Pancreas (tissue), 10 donors: ENCODE measurements around the gene CABLES1. TPM values are rescaled to one million over a fixed set of nuclear protein-coding genes. Genes with fewer than 3 reads are reported as not detected.
"Not testable (repeated sequence)": the region's sequence is repeated elsewhere in the genome, so short reads cannot be mapped to it uniquely, and the experiment has no call there.

Source experiments
- ATAC-seq, 4 donors: fragments of 200-7000 bp; cut with Tn5 transposase; one replicate each; pipeline versions ENCODE4 v1.8.0 to v1.9.1; 2020; ENCODE audit warnings: mild to moderate bottlenecking in 4 of 4, moderate library complexity in 4 of 4
- DNase-seq, 6 donors: peaks; one replicate each; pipeline ENCODE4 v3.0.0-alpha.2; 2020
- FAIRE-seq: peaks from 2 replicates; lab custom pipeline; 2012; peaks lifted over from hg19 to GRCh38; lab: Jason Lieb, UNC
- H3K27ac ChIP-seq, 4 donors: fragments of 200-600 bp; sonication (generic); 1 replicate in 3 of 4; 2 replicates in 1 of 4; pipeline versions ENCODE4 v1.5.0 to v1.8.0; 2020
- H3K27me3 ChIP-seq, 4 donors: fragments of 200-600 bp; one replicate each; pipeline ENCODE4 v1.8.0; 2021
- H3K36me3 ChIP-seq, 3 donors: fragments of 200-600 bp; sonication (generic) in 1 of 3; one replicate each; pipeline versions ENCODE4 v1.5.0 to v1.8.0; 2020 to 2021
- H3K4me1 ChIP-seq, 3 donors: fragments of 200-600 bp; one replicate each; pipeline ENCODE4 v1.8.0; 2021
- H3K4me3 ChIP-seq, 4 donors: fragments of 200-600 bp; sonication (generic) in 2 of 4; one replicate each; pipeline versions ENCODE4 v1.5.0 to v1.8.0; 2020 to 2021
- H3K9me3 ChIP-seq, 4 donors: fragments of 200-600 bp; one replicate each; pipeline ENCODE4 v1.8.0; 2021
- WGBS, 2 donors: extraction: QIAGEN DNeasy Blood & Tissue Kit; methylation state at CpG; one replicate each; pipeline ENCODE4 v1.1.7; 2013; 5-methylcytosine and 5-hydroxymethylcytosine counted together
- intact Hi-C, 3 donors: fragments of 100-400 bp; cut with DNase I; formaldehyde crosslinking; loops; one replicate each; pipeline versions ENCODE4 v1.11.1 to v1.14.2; 2022
- polyA plus RNA-seq, 2 donors: library from polyadenylated mRNA; stranded (reverse); fragments of 200-250 nt; gene quantifications; one replicate each; pipeline ENCODE4 v1.2.3, GENCODE V29; 2013
- total RNA-seq, 6 donors: library from RNA; stranded (reverse); fragmentation: NEBNext Ultra II Directional in 4 of 6; extraction: Animal tissue kit (Norgen Biotek cat#: 25700) in 4 of 6; gene quantifications; one replicate each; pipeline versions ENCODE4 v1.2.1 to v1.2.4, GENCODE V29; 2021 to 2023
- TF ChIP-seq, protein P1 (sequence below), 4 donors: fragments of 200-600 bp; sonication (generic) in 3 of 4; IDR thresholded peaks; one replicate each; pipeline versions ENCODE4 v1.5.0 to v1.8.0; 2021; ENCODE audit warnings: antibody characterized with exemption in 4 of 4
- donor health status: healthy with polysubstance abuse.
- donor health status: DM: no; HTN: no; CAD: no; lungs with moderate emphysema.
- donor health status: DM: no; HTN: no; CAD: no.
- donor health status: control.
- donor health status: control.
- donor health status: Bipolar disorder and iron deficiency.
- donor health status: DM: yes; HTN: yes; CAD: no.
- donor health status: DM: no; HTN: no; CAD: no.
- donor health status: DM: no; HTN: no; CAD: no.
- donor health status: DM: yes; HTN: yes; CAD: no.

The CABLES1 gene, protein sequence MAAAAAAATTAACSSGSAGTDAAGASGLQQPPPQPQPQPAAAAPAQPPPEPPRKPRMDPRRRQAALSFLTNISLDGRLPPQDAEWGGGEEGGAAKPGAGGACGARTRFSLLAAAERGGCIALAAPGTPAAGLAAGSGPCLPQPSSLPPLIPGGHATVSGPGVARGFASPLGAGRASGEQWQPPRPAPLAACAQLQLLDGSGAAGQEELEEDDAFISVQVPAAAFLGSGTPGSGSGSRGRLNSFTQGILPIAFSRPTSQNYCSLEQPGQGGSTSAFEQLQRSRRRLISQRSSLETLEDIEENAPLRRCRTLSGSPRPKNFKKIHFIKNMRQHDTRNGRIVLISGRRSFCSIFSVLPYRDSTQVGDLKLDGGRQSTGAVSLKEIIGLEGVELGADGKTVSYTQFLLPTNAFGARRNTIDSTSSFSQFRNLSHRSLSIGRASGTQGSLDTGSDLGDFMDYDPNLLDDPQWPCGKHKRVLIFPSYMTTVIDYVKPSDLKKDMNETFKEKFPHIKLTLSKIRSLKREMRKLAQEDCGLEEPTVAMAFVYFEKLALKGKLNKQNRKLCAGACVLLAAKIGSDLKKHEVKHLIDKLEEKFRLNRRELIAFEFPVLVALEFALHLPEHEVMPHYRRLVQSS
- total RNA-seq (1 to 10 TPM; 2.8 to 5.7 (median 3.7) TPM), polyA plus RNA-seq (1 to 10 TPM; 2.0 to 3.0 TPM)

DNA sequence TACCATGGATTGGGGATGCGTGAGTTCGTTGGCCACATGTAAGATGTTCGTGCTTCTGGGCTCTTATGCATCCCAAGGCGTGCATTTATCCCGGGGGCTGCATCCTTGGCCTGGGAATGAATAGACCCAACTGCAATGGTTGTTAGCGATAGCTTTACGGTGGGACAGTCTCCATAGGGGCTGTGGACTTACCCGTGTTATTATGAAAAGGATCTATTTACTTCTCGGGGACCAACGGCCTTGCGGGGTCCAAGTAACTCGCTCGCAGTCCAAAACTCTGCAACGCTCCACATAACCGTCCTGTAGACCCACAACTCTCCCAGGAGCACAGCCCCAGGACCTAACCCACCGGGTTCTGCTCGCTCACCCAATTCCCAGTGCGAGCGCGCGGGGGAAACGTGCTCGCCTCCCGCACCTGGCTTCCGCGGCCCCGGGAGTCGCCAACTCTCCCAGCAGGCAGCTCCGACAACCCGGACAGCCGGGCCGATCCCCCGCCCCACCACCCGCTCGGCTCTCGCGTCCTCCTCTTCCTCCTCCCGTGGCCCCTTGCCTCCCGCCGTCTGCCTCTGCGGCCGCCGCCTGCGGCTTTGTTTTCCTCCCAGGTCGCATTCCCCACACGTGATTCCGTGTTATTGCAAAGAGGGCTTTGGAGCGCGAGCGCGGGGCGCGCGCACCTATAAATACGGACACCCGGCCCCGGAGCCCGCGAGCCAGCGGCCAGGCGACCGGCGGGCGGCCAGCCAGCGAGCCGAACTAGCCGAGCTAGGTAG, at the start of gene CABLES1:
Gene CABLES1, plus strand, starts transcription at position 706 of the 770 bp plus-strand sequence. CDS start 278 bp downstream, outside the sequence.
- TF ChIP-seq, protein P1, sequence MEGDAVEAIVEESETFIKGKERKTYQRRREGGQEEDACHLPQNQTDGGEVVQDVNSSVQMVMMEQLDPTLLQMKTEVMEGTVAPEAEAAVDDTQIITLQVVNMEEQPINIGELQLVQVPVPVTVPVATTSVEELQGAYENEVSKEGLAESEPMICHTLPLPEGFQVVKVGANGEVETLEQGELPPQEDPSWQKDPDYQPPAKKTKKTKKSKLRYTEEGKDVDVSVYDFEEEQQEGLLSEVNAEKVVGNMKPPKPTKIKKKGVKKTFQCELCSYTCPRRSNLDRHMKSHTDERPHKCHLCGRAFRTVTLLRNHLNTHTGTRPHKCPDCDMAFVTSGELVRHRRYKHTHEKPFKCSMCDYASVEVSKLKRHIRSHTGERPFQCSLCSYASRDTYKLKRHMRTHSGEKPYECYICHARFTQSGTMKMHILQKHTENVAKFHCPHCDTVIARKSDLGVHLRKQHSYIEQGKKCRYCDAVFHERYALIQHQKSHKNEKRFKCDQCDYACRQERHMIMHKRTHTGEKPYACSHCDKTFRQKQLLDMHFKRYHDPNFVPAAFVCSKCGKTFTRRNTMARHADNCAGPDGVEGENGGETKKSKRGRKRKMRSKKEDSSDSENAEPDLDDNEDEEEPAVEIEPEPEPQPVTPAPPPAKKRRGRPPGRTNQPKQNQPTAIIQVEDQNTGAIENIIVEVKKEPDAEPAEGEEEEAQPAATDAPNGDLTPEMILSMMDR (IDR thresholded peaks at IDR 0.05): no peak
- H3K4me3 ChIP-seq: peak within 1 kb of the TSS; percentile 29 to 73 (median 50)
- no peaks in the 10 kb centered on the region for H3K36me3 ChIP-seq
- intact Hi-C loops: loop anchor here in 1 of 3 donors (10.0 kb wide), 1 partner anchor 240 kb away; no protein-coding TSS in a partner anchor
- WGBS, 2 donors: 5 to 6% methylated on average over 67 of the region's 67 CpGs
- H3K9me3 ChIP-seq: no peaks in the 10 kb centered on the region
- peak; percentile 39 to 60 (median 56) for ATAC-seq
- no peak for FAIRE-seq
- peak within 1 kb of the TSS; percentile 42 to 82 (median 64) for H3K27ac ChIP-seq
- H3K4me1 ChIP-seq: peaks cover 0 to 27% (median 6%) of the 10 kb centered on the region in 3 donors
- no peaks in the 10 kb centered on the region for H3K27me3 ChIP-seq
- DNase-seq: peak; percentile 62 to 88 (median 76)

DNA sequence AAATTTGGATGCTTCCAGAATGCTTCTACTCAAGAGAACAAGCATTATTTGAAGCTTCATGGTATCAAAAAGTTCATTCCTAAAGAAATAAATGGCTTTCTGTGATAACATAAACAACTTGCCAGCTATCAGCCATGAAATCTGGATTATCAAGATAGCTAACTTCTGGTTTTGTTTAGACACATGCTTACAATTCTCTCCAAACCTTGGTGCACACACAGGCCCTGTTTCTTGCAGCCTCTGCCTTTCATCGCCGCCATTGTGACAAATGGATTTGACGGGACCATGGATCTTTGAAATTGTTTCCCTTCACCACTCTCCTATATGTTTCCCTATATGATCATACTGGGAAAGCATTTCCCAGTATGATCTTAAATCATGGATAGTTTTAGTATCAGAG, 47.9 kb upstream of the CABLES1 start:
- intact Hi-C loops: no loop called here

GRCh38 chr18:23088310-23088709, 47.0 kb upstream of the CABLES1 start:
- TF ChIP-seq, protein P1 (IDR thresholded peaks at IDR 0.05): no peak
- intact Hi-C loops: no loop called here
- no peak overlapping the region for H3K4me3 ChIP-seq
- H3K36me3 ChIP-seq: no peaks in the 10 kb centered on the region
- no peaks in the 10 kb centered on the region for H3K27me3 ChIP-seq
- ATAC-seq: no peak
- no peaks in the 10 kb centered on the region for H3K4me1 ChIP-seq
- DNase-seq: no peak
- H3K27ac ChIP-seq: no peak overlapping the region
- 84 to 93% methylated on average over 7 of the region's 7 CpGs for WGBS, 2 donors
- no peaks in the 10 kb centered on the region for H3K9me3 ChIP-seq
- FAIRE-seq: no peak

More for the DNA sequence above, 47.9 kb upstream of the CABLES1 start:
- no peaks in the 10 kb centered on the region for H3K36me3 ChIP-seq
- no peak overlapping the region for H3K27ac ChIP-seq
- ATAC-seq (no peak), DNase-seq (no peak), FAIRE-seq (no peak)
- TF ChIP-seq, protein P1 (IDR thresholded peaks at IDR 0.05): no peak
- no peaks in the 10 kb centered on the region for H3K4me1 ChIP-seq
- 61 to 65% methylated on average over 3 of the region's 3 CpGs for WGBS, 2 donors
- H3K4me3 ChIP-seq: no peak overlapping the region
- no peaks in the 10 kb centered on the region for H3K27me3 ChIP-seq
- H3K9me3 ChIP-seq: no peaks in the 10 kb centered on the region

GRCh38 chr18:23091017-23091993, 44.0 kb upstream of the CABLES1 start:
- ATAC-seq: peak in 1 of 4 donors; percentile 32
- H3K4me1 ChIP-seq, intact Hi-C loops, H3K9me3 ChIP-seq, H3K27me3 ChIP-seq, H3K36me3 ChIP-seq, H3K27ac ChIP-seq, FAIRE-seq, H3K4me3 ChIP-seq, DNase-seq: not testable (repeated sequence)
- 65 to 82% methylated on average over 8 of the region's 8 CpGs for WGBS, 2 donors
